Measurements from ENCODE around the gene RNASEH2B. TPM values are rescaled to one million over a fixed set of nuclear protein-coding genes. Genes with fewer than 3 reads are reported as not detected.

Gene RNASEH2B
- total RNA-seq, 1 experiment from 2014 or later = 28.1 TPM

DNA sequence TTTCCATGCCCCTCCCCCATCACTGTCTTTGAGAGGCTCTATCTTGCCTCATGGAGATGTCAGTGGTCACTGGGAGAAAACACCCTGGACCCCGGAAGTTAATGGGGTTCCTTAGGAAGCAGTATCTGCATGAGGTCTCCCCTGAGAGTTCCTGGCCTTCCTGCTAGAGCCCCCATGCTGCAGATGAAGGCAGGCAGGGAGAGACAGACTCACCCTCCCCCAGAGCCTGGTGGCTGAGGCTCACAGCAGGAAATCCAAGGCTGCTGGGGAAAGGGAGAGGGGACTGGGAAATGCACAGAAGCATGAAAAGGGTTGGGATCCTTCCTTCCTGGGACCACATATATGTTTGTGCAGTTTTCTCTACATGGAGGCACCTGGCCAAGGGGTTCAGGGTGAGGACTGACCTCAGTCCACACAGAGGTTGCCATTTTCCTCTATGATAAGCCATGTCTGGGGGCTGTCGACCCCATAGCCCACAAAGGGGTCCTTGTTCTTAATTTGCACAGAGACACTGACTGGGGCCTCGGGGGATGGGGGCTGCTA, 95.4 kb downstream of the RNASEH2B start:
- intact Hi-C loops (cut with micrococcal nuclease; ENCODE audit: unreplicated experiment) = no loop called here
- DNase-seq = no peak
- no peaks in the 10 kb centered on the region for H3K27me3 Mint-ChIP-seq (ENCODE audit: unreplicated experiment)
- no peaks in the 10 kb centered on the region for H3K36me3 Mint-ChIP-seq (ENCODE audit: insufficient read depth, unreplicated experiment)
- CTCF ChIA-PET = no interaction called here
- no peak overlapping the region for H3K4me3 Mint-ChIP-seq (ENCODE audit: low read depth, unreplicated experiment)
- no peak overlapping the region for H3K27ac Mint-ChIP-seq (ENCODE audit: unreplicated experiment)
- BruUV-seq (replicated peaks) = no TSS peak
- TF ChIP-seq CTCF (IDR thresholded peaks at IDR 0.05; ENCODE audit: unreplicated experiment) = no peak
- H3K9me3 Mint-ChIP-seq (ENCODE audit: low read depth, unreplicated experiment) = no peaks in the 10 kb centered on the region
- no peaks in the 10 kb centered on the region for H3K4me1 Mint-ChIP-seq (ENCODE audit: low read depth, unreplicated experiment)

DNA sequence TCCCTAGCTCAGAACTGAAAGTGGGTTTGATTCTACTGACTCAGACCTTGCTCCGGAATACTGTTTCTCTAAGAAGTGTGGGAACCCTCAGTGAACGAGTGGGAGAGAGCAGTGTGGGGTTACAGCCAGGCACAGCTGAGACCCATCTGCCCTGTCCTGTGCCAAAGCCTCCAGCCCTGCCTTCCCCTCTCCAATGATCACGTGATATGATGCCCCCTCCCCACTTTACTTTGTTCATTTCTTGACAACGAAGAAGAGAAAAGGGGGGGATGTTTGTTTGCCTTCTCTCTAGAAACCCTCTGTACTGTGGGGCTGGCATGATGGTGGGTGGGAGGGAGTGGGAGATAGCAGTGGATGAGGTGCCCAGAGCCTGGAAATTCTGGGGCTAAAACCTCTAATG, 96.0 kb downstream of the RNASEH2B start:
- CTCF ChIA-PET = no interaction called here
- Mint-ChIP-seq H3K4me3 (ENCODE audit: low read depth, unreplicated experiment) (no peak overlapping the region), H3K4me1 (ENCODE audit: low read depth, unreplicated experiment) (no peaks in the 10 kb centered on the region), H3K9me3 (ENCODE audit: low read depth, unreplicated experiment) (no peaks in the 10 kb centered on the region), H3K36me3 (ENCODE audit: insufficient read depth, unreplicated experiment) (no peaks in the 10 kb centered on the region), H3K27me3 (ENCODE audit: unreplicated experiment) (no peaks in the 10 kb centered on the region), H3K27ac (ENCODE audit: unreplicated experiment) (no peak overlapping the region)
- BruUV-seq (replicated peaks) = no TSS peak
- TF ChIP-seq CTCF (IDR thresholded peaks at IDR 0.05; ENCODE audit: unreplicated experiment) = no peak
- DNase-seq = no peak
- intact Hi-C loops (cut with micrococcal nuclease; ENCODE audit: unreplicated experiment) = no loop called here

Other genes starting within 250 kb of the RNASEH2B start
- not detected in 2 replicates for gene DLEU7, start 66.1 kb upstream of the RNASEH2B start, total RNA-seq (2022)
- gene C13orf42, start 201.5 kb downstream of the RNASEH2B start, total RNA-seq (2022) = not detected in 2 replicates